PC-3 (cell line): ENCODE data around the gene SMYD1.

Experiments
- CTCF ChIP-seq: fragments of 300-600 bp; sonication (generic); conservative IDR thresholded peaks from 2 replicates; pipeline ENCODE4 v1.5.1; 2017; ENCODE audit warnings: antibody characterized with exemption, low read depth, mild to moderate bottlenecking, low read length
- EZH2 ChIP-seq: fragments of 300-600 bp; sonication (generic); IDR thresholded peaks from one replicate; pipeline ENCODE4 v1.6.1; 2017; ENCODE audit warnings: antibody characterized with exemption, mild to moderate bottlenecking, low read length; ENCODE audit not compliant: unreplicated experiment

GRCh38 chr2:88160517-88160916 lies 92.9 kb downstream of the SMYD1 start:
- TF ChIP-seq CTCF: no peak
- TF ChIP-seq EZH2: no peak
